Measurements from ENCODE around the gene SLC39A9. TPM values are rescaled to one million over a fixed set of nuclear protein-coding genes. Genes with fewer than 3 reads are reported as not detected.

Gene SLC39A9
- total RNA-seq, 2 donors from 2014 or later: 36.3 to 38.2 TPM

- no peaks in the 10 kb centered on the region for H3K27me3 ChIP-seq
- no peaks in the 10 kb centered on the region for H3K36me3 ChIP-seq (replicated peaks in 1 of 2; ENCODE audit: insufficient read depth in 1 of 2, low read depth in 2 of 2)
- H3K27ac ChIP-seq: no peak overlapping the region
- H3K4me1 ChIP-seq: no peaks in the 10 kb centered on the region
- no peak for ATAC-seq
- no peaks in the 10 kb centered on the region for H3K9me3 ChIP-seq
- intact Hi-C loops (cut with DNase I): no loop called here
- no peak for DNase-seq
- TF ChIP-seq POLR2A (IDR thresholded peaks at IDR 0.05): no peak
- TF ChIP-seq, protein P1, sequence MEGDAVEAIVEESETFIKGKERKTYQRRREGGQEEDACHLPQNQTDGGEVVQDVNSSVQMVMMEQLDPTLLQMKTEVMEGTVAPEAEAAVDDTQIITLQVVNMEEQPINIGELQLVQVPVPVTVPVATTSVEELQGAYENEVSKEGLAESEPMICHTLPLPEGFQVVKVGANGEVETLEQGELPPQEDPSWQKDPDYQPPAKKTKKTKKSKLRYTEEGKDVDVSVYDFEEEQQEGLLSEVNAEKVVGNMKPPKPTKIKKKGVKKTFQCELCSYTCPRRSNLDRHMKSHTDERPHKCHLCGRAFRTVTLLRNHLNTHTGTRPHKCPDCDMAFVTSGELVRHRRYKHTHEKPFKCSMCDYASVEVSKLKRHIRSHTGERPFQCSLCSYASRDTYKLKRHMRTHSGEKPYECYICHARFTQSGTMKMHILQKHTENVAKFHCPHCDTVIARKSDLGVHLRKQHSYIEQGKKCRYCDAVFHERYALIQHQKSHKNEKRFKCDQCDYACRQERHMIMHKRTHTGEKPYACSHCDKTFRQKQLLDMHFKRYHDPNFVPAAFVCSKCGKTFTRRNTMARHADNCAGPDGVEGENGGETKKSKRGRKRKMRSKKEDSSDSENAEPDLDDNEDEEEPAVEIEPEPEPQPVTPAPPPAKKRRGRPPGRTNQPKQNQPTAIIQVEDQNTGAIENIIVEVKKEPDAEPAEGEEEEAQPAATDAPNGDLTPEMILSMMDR (IDR thresholded peaks at IDR 0.05): no peak
- no peak overlapping the region for H3K4me3 ChIP-seq
- 50 to 59% methylated on average over 3 of the region's 3 CpGs for WGBS, 2 donors
These were observed 32.4 kb upstream of the SLC39A9 start for GRCh38 chr14:69366069-69366468.

GRCh38 chr14:69366761-69367160 lies 31.7 kb upstream of the SLC39A9 start:
- H3K36me3 ChIP-seq (replicated peaks in 1 of 2; ENCODE audit: insufficient read depth in 1 of 2, low read depth in 2 of 2): no peaks in the 10 kb centered on the region
- WGBS, 2 donors: 92 to 95% methylated on average over 4 of the region's 4 CpGs
- ATAC-seq (no peak), DNase-seq (no peak)
- H3K4me3 ChIP-seq: no peak overlapping the region
- H3K27ac ChIP-seq: no peak overlapping the region
- H3K4me1 ChIP-seq: no peaks in the 10 kb centered on the region
- TF ChIP-seq POLR2A (IDR thresholded peaks at IDR 0.05): no peak
- TF ChIP-seq, protein P1 (IDR thresholded peaks at IDR 0.05): no peak
- H3K9me3 ChIP-seq: no peaks in the 10 kb centered on the region
- intact Hi-C loops (cut with DNase I): no loop called here
- H3K27me3 ChIP-seq: no peaks in the 10 kb centered on the region

DNA sequence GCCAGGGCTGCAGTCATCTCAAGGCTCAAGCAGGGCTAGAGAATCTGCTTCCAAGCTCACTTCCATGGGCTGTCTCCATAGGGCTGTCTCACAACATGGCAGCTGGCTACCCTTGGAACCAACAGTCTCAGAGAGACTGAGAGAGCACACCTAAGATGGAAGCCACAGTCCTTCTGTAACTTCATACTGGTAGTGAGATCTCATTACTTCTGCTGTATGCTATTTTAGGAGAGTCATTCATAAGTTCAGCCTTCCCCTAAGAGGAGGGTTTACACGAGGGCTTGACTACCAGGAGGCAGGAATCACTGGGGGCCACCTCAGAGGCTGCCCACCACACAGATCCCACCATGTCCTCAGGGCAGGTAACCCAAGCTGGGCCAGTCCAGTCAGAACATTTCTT lies 30.1 kb upstream of the SLC39A9 start:
- no peaks in the 10 kb centered on the region for H3K4me1 ChIP-seq
- H3K27me3 ChIP-seq: no peaks in the 10 kb centered on the region
- ATAC-seq: no peak
- H3K27ac ChIP-seq: no peak overlapping the region
- WGBS, 2 donors: 73 to 100% methylated on average over 1 of the region's 1 CpG
- intact Hi-C loops (cut with DNase I): no loop called here
- no peaks in the 10 kb centered on the region for H3K9me3 ChIP-seq
- no peak overlapping the region for H3K4me3 ChIP-seq
- TF ChIP-seq, protein P1 (IDR thresholded peaks at IDR 0.05): no peak
- TF ChIP-seq POLR2A (IDR thresholded peaks at IDR 0.05): no peak
- no peaks in the 10 kb centered on the region for H3K36me3 ChIP-seq (replicated peaks in 1 of 2; ENCODE audit: insufficient read depth in 1 of 2, low read depth in 2 of 2)
- no peak for DNase-seq

- H3K9me3 ChIP-seq: no peaks in the 10 kb centered on the region
- DNase-seq (no peak), ATAC-seq (no peak)
These were observed 28.4 kb upstream of the SLC39A9 start for GRCh38 chr14:69370061-69370460.

DNA sequence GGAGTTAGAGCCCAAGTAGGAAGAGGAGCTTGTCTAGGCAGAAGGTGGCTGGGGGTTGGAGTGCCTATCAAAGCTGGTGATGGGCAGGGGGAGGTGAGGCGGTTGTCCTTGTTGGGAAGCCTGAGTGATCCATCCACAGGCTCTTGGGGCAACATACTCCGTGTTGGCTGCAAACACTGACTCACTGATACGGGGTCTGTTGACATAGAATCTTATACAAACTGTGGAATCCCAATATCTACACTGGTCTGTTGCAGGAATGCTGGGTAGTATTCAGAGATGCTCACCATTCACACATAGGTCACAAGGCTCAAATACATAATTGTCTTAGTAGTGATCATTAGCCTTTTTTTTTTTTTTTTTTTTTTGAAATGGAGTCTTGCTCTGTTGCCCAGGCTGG lies 26.3 kb upstream of the SLC39A9 start:
- WGBS, 2 donors: 82 to 88% methylated on average over 3 of the region's 3 CpGs

More at GRCh38 chr14:69370061-69370460, 28.4 kb upstream of the SLC39A9 start:
- TF ChIP-seq POLR2A (IDR thresholded peaks at IDR 0.05): no peak
- TF ChIP-seq, protein P1 (IDR thresholded peaks at IDR 0.05): no peak
- H3K27me3 ChIP-seq: no peaks in the 10 kb centered on the region
- no peaks in the 10 kb centered on the region for H3K36me3 ChIP-seq (replicated peaks in 1 of 2; ENCODE audit: insufficient read depth in 1 of 2, low read depth in 2 of 2)
- H3K4me1 ChIP-seq: no peaks in the 10 kb centered on the region
- WGBS, 2 donors: 59 to 84% methylated on average over 2 to 5 of the region's 5 CpGs
- no peak overlapping the region for H3K27ac ChIP-seq
- intact Hi-C loops (cut with DNase I): no loop called here
- H3K4me3 ChIP-seq: no peak overlapping the region

More for the DNA sequence above, 26.3 kb upstream of the SLC39A9 start:
- no peaks in the 10 kb centered on the region for H3K9me3 ChIP-seq
- no peaks in the 10 kb centered on the region for H3K27me3 ChIP-seq
- ATAC-seq: no peak
- DNase-seq: no peak
- H3K4me3 ChIP-seq: no peak overlapping the region
- no peak for TF ChIP-seq POLR2A (IDR thresholded peaks at IDR 0.05)
- TF ChIP-seq, protein P1 (IDR thresholded peaks at IDR 0.05): no peak
- intact Hi-C loops (cut with DNase I): no loop called here
- no peaks in the 10 kb centered on the region for H3K36me3 ChIP-seq (replicated peaks in 1 of 2; ENCODE audit: insufficient read depth in 1 of 2, low read depth in 2 of 2)
- no peak overlapping the region for H3K27ac ChIP-seq
- H3K4me1 ChIP-seq: no peaks in the 10 kb centered on the region
